Skin of body (tissue), 2 donors: ENCODE results near the gene CX3CL1. TPM values are rescaled to one million over a fixed set of nuclear protein-coding genes. Genes with fewer than 3 reads are reported as not detected.
"Not testable (repeated sequence)": the region's sequence is repeated elsewhere in the genome, so short reads cannot be mapped to it uniquely, and the experiment has no call there.

Source experiments
- DNase-seq: peaks from one replicate; lab custom pipeline; 2025; lab: John Stamatoyannopoulos, UW
- total RNA-seq: library from RNA; depleted of rRNA; stranded (reverse); fragments of >200 nt; gene quantifications from one replicate; pipeline ENCODE4 v1.2.3, GENCODE V29; 2014

The CX3CL1 gene
- total RNA-seq, 1 donor from 2014 or later, result 2.6 TPM

DNA sequence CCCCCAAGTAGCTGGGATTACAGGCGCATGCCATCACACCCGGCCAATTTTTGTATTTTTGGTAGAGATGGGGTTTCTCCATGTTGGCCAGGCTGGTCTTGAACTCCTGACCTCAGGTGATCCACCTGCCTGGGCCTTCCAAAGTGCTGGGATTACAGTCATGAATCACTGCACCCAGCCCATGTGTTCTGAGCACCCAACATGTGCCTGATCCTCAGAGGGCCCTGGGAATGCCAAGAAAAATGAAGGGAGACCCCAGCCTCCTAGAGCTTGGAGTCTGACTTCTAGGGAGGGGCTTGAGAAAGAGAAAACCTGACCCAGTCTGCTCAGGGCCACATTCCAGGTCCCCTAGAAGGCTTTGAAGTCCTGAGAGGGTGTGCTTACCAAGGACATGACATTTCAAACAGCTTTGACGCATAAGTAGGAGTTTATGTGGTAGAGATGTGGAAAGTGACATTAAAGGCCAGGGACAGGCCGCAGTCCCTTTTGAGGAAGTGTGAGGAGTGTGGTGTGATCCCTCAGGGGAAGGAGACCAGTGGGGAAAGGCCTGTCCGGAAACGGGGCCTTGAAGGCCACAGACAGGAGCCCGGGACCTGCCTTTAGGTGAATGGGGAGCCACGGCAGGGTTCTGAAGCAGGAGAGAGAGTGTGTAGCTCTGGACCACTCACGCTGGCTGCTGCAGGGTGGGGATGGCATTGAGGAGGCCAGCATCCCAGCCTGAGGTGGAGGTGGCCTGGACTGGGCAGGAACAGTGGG lies 14.8 kb upstream of the CX3CL1 start:
- no peak for DNase-seq

DNA sequence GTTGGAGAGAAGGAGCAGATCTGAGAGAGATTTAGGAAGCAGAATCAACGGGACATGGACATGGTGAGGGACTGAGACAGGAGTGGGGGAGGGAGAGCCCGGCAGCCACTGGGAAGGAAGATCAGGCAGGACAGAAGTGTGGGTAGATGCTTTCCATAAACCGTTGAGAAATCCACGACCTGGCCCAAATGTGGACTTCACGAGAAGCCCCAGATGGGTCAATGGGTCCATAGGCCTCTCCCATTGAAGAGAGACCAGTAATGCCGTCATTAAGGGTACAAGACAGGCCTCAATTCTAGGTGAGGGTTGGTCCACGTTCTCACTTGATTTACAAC lies 14.2 kb upstream of the CX3CL1 start:
- DNase-seq, result no peak

DNA sequence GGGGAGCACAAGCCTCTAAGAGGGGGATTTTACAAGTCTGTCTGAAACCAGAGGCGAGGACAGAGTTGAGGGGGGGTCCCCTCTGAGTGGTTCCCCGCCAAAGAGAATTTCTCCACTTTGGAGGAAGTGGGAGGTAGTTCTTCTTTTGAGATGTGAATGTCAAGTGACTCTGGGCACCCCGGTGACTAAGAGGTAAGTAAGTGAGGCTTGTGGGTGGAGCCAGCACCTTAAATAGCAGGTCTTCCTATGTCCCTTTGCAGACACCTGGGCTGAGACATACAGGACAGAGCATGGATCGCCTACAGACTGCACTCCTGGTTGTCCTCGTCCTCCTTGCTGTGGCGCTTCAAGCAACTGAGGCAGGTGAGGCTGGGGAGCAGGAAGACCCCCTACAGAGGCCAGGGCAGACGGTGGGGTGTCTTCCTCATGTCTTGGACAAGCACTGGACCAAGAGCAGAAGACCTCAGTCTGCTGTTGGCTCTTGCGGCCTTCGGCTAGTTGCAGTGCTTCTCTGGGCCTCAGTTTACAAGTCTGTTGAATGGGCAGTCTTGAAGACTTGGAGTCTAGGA lies 13.7 kb upstream of the CX3CL1 start, which contains the start of gene CCL22:
CCL22 (plus strand) TSS at position 257 of the 569 bp plus-strand sequence; CDS start at position 291, 34 bp downstream.
- no peak for DNase-seq

DNA sequence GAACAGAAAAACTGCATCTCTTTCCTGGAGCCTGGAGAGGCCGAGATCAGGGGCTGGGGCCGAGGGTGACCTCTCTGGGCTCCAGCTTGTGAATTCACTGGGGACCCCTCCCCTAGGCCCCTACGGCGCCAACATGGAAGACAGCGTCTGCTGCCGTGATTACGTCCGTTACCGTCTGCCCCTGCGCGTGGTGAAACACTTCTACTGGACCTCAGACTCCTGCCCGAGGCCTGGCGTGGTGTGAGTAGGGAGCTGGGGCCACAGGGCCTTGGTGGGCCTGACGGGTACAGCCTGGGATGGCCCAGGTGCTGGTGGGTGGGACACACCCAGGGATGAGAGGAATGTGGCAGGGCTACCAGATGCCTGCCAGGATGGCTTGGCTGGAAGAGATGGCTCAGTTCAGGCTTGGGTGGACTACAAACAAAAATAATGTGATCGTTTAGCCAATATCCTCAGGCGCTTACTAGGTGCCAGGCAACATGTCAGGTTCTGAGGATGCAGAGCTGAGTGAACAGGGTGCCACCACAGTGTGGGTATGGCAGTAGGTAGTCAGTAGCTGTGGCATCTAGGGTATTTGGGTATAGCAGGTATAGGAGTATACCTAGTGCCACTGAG lies 11.9 kb upstream of the CX3CL1 start:
- DNase-seq, result no peak

DNA sequence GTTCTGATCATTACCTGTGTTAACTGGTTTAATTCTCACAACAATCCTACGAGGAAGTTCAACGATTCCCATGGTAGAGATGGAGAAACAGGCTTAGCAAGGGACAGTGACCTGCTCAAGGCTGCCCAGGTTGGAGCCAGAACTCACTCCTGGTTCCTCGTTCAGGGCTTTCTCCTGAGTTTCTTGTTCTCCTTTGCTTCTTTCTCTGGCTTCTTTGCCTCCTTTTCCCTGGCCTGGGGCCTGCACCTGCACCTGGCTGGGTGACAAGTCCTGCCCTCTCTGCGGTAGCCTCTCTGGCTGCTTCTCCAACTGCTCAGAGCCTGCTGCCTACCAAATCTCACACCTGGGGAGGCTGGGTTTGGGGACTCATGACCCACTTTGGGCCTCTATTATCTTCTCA lies 10.9 kb upstream of the CX3CL1 start:
- no peak for DNase-seq

DNA sequence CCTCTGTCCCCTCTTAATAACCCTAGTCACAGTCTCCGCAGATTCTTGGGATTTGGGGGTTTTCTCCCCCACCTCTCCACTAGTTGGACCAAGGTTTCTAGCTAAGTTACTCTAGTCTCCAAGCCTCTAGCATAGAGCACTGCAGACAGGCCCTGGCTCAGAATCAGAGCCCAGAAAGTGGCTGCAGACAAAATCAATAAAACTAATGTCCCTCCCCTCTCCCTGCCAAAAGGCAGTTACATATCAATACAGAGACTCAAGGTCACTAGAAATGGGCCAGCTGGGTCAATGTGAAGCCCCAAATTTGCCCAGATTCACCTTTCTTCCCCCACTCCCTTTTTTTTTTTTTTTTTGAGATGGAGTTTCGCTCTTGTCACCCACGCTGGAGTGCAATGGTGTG lies 8.1 kb upstream of the CX3CL1 start:
- no peak for DNase-seq

DNA sequence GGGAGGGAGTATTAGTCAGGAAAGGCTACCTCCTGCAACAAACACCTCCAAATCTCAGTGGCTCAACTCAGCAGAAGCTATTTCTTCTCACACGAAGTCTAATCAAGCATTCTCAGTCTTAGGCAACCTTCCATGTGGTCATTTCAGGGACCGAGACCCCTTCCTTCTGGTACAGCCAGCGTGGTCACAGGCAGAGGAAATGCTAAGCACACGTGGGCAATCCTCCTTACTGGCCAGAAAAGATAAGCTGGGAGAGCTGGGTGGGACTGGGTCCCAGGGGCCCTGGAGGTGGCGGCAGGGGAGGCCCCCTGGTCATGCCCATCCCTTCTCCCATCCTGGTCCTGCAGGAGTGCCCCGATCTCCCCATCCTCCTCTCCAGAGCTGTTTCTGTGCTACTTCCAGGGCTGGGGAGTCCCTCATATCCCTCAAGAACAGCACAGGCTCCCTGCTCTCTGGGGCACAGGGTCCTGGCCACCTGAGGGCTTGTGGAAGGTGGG lies 5.7 kb upstream of the CX3CL1 start:
- DNase-seq, result no peak

DNA sequence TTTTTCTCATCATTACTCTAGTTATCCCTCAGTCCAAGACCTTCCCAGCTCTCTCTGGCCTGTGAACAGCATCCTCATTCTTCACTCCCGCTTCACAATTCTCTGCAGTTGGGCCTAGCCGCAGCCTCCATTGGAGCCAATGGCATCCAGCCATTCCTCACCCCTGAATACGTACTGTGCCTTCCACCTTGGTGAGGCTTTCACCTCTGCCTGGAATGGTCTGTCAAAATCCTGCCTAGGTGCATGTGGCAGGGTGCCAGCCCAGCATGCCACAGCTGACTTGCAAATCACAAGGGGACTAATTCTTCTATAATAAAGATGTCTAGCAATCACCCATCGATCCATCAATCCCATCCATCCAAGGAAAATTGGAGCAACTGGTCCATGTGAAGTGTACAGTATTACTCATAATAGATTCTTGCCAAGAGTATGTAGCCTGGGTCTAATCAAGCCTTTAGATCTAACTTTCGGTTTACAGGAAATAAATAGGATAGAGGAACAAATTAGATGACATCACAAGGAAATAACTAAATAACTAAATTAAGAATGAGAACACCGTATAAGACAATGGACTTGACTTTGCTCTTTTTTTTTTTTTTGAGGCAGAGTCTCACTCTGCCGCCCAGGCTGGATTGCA lies 5.1 kb upstream of the CX3CL1 start:
- no peak for DNase-seq

DNA sequence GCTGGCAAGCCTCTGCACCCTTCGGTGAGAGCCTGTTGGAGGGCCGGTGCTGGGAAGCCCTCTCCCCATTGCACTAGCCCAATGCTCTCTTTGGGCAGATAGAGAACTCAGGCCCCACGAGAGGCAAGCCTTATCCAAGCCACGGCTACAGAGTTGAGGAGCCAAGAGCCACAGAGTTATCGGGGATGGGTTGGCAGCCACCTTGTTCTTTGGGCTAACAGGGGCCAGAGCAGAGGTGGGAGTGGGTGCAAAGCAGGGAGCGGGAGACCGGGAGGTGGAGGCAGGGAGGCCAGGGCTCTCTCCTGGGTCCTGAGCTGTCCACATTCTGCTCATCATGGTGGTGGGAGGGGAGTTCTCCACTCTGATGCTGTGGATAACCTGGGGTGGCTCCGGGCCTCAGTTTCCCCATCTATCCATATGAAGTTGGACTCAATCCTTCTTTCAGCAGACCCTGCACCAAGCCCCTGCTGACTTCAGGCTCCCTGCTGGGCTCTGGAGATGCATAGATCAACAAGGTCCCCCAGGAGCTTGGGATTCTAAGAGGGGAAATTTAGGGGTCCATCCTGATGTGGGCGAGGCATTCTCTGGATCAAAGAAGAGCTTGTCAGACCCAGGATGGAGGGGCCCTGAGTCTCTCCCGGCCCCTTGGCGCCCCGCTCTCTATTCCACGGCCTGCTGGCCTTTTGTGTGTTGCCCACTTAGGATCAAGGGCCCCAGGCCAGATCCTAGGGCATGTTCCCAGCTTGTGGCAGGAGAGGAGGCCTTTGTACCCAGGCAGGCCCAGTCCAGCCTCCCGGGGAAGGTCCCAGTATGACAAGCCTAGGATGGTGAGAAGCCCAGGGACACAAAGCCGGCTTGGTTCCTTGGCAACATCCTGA lies 557 bp upstream of the CX3CL1 start:
- peak; percentile 19 for DNase-seq

DNA sequence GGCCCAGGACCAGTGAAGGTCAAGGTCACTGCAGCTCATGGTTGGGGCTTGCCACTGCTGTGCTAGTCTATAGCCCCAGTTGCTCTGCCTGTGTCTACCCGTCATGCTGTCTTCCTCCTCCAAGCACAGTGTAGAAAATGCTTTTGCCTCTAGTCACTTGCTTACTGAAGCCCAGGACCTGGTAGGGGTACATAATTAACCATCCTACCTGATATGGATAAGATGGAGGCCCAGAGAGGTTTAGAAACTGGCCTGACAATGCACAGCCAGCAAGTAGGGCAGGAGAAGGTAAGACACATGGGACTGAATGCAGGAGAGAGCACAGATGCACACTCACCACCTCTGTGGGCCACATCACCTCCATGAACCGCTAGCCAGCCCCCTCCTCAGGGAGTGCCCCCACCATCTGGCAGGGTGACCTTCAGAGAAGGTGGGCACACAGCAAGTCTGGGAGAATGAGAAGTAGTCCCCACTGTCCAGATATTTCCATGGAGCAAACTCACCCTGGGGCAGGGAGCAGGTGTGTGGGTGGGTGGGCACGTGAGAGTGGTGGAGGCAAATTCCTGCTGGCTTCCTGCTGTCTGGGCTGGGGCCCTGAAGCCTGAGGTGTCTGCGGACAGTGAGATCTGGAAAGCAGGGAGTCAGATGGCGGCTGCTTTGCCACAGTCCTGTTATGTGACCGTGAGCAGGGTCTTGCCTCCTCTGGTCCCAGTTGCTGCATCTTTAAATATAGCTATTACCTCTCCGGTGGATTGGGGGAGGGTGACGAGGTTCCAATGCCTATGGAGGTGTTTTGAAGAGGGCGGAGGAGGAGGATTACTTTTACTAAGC lies 1.0 kb downstream of the CX3CL1 start:
- DNase-seq, result no peak

DNA sequence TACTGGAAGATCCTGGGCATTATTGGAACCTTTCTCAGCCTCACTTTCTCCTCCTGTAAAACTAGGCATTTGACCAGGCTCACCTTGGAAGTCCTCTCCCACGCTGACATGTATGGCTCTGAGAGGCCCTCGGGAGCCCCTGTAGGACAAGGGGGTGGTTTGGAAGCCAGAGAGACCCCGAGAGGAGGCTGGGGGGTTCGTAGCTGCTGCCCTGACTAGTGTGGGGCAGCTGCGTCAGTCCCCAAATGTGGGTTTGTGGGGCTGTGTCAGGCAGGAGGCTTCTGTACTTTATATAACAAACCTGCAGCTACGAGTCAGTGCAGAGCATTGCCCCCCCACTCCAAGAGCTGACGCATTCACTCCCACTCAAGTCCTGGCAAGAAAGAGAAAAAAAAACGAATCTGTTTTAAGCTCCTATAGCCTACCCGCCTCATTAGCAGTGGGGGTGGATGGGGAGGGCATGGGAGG lies 1.8 kb downstream of the CX3CL1 start:
- no peak for DNase-seq

DNA sequence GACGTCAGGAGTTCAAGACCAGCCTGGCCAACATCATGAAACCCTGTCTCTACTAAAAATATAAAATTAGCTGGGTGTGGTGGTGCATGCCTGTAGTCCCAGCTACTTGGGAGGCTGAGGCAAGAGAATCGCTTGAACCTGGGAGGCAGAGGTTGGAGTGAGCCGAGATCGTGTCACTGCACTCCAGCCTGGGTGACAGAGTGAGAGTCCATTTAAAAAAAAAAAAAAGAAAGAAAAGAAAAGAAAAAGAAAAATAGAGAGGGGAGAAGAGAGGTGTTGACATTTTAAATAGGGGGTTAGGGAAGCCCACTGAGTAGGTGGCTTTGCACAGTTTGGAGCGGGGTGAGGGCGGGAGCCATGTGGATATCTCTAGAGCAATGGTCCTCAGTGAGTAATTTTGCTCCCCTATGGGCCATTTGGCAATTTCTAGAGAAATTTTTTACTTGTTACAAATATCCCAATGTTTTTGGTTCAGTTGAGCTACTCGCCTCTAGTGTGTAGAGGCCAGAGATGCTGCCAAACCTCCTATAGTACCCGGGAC lies 2.7 kb downstream of the CX3CL1 start:
- not testable (repeated sequence) for DNase-seq

DNA sequence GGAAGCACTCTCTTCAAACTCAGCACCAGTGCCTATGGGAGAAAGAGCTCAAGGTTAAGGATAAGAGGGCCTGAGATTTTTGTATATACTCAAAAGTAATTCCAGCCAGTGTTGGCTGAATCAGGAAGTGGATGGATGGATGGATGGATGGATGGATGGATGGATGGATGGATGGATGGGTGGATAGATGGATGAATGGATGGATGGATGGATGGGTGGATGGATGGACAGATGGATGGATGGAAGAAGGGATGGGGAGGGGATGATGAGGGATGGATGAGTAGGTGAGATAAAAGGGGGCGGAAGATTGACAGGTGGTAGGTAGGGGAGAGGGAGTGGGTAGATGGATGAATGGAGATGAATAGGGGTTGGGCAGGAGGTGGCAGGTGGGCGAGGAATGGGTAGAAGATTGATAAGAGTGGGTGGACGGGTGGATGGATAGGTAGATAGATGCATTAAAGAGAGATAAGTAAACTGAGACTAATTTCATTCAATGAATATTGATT lies 4.1 kb downstream of the CX3CL1 start:
- DNase-seq, result no peak

DNA sequence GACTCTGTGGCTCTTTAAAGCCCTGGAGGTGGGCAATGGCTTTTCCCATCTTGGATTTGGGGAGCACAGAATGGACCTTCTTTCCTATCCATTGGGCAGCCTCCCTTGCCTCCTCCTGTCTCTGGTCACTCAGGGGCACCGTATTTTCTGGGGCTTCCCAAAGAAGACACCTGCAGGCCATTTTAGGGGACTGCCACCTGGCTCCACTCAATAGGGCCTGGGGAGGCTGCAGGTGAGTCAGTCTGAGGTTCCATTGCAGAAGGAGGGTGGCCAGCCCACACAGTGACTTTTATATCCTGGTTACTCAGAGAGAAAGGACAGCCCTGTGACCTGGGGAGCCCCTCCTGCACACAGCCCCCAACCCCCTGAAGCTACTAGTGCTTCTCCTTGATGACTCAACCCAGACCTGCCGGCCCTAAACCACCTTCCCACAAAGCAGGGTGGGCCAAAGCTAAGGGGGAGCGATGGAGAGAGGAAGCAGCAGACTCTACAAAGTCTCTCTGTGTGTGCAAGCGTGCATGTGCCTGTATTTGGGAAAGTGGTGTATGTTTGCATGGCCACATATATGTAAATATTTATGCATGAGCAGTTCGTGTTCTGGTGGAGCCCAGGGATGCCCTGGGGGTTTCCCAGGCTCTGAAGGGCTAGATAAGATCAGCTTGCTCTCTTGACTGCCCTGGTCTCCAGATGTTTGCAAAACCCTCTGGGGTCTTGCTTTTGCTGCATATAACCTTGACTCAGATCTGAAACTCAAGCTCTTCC lies 5.0 kb downstream of the CX3CL1 start:
- no peak for DNase-seq

DNA sequence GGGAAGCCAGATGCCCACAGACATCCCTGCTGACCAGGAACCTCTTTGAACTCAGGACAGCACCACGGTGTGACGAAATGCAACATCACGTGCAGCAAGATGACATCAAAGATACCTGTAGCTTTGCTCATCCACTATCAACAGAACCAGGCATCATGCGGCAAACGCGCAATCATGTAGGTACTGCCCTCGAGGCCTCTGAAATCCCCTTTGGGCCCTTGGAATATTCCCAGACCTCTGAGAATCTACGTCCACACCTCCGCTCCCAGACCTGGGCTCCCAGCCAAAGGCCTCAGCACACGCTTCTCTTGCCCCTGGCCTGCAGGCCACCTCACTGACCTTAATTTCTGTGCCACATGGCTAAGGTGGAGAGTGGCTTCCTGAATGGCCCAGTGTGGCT lies 7.3 kb downstream of the CX3CL1 start:
- DNase-seq, result no peak

DNA sequence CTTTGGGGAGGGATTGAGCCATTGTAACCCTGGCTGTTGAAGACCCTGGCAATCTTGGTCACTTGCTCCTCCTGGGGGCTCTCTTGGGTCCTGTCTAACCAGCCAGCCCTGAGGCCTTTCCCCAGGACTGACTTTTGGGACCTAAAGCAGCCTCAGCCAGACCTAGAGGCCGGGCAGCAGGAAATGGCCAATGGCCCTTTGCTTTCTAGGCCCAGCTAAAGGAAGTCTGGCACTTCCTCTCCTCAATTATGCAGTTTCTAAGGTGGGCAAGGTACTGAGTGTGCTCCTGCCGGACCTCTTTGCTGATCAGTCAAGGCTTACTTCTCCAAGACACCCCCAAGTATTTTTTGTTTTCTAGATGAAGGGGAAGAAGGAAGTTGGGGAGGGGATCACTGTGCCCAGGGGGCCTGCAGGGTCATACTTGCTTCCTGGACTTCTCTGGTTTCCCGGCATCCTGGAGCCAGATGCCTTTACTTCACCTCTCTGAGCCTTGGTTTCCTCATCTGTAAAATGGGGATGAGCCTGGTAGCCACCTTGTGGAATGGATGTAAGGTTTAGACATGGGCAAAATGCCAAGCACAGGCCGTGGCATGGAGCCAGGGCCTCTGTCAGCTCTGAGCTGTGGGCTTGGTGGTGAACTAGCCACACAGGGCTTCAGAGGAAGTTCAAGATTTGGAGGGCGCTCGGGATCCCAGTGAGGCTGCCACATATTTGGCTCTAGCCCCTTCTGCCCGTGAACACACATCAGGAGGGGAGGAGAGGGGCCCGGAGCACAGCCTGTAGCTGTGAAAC lies 8.6 kb downstream of the CX3CL1 start:
- no peak for DNase-seq

DNA sequence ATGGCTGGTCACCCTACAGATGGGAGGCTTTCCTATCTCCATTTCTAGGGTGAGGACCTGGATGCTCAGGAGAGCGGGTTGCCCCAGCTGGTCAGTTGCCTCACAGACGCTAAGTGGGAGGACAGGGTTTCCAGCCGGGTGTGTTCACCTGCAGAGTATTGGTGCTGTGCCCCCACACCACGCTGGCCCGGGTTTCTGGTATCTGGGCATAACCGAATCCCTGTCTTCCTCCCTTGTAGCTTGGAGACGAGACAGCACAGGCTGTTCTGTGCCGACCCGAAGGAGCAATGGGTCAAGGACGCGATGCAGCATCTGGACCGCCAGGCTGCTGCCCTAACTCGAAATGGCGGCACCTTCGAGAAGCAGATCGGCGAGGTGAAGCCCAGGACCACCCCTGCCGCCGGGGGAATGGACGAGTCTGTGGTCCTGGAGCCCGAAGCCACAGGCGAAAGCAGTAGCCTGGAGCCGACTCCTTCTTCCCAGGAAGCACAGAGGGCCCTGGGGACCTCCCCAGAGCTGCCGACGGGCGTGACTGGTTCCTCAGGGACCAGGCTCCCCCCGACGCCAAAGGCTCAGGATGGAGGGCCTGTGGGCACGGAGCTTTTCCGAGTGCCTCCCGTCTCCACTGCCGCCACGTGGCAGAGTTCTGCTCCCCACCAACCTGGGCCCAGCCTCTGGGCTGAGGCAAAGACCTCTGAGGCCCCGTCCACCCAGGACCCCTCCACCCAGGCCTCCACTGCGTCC lies 9.7 kb downstream of the CX3CL1 start:
- DNase-seq, result no peak
